Stimulated activated naive CD8-positive, alpha-beta T cell treated with anti-CD3 and anti-CD28 coated beads, Interleukin-15, Interleukin-2, amounts not matched to agents 100 ng/mL and 50 ng/mL, for 24 hours (primary cell): ENCODE data around the gene ZNF783.

Experiments used
- H3K27ac Mint-ChIP-seq: one replicate; pipeline ENCODE4 v1.8.0; 2021; ENCODE audit warnings: mild to moderate bottlenecking, mixed read lengths
- H3K27me3 Mint-ChIP-seq: one replicate; pipeline ENCODE4 v1.8.0; 2021; ENCODE audit warnings: mixed read lengths
- H3K36me3 Mint-ChIP-seq: one replicate; pipeline ENCODE4 v1.8.0; 2021; ENCODE audit warnings: low read depth, mixed read lengths
- H3K4me1 Mint-ChIP-seq: one replicate; pipeline ENCODE4 v1.8.0; 2021; ENCODE audit warnings: low read depth, mixed read lengths
- H3K4me3 Mint-ChIP-seq: one replicate; pipeline ENCODE4 v1.8.0; 2021; ENCODE audit warnings: mild to moderate bottlenecking, mixed read lengths
- H3K9me3 Mint-ChIP-seq: one replicate; pipeline ENCODE4 v1.8.0; 2021; ENCODE audit warnings: mixed read lengths

The ZNF783 gene

DNA sequence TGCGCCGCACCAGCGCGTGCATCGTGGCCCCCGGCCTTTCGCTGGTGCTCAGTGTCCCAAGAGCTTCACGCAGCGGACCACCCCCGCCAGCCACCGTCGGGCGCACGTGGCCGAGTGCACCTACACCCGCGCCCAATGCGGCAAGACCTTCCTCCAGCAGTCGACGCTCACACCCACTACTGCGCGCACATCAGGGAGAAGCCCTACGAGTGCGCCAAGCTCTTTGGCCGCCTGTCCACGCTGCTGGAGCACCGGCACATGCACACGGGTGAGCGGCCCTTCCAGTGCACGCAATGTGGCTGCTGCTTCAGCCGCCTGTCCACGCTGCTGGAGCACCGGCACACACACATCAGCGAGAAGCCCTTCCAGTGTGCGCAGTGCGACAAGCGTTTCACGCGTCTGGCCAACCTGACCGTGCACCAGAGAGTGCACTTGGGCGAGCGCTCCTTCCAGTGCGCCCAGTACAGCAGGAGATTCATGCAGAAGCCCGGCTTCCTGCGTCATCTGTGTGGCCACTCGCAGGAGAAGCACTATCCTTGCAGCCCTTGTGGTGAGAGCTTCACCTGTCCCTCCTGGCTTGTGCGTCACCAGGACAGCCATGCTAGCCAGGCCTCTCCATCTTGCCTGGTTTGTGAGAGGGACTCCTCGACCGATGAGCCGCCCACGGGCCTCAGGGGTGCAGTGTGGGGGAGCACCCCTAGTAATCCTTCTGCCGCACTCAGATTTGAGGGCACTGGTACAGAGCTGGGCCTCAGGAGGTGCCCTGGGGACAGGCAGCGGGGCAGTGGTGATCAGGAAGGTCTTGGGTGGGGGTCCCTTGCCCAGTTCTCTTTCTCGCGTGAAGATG, 32.9 kb downstream of the ZNF783 start:
- Mint-ChIP-seq H3K27me3 (no peaks in the 10 kb centered on the region), H3K4me3 (no peak overlapping the region), H3K9me3 (peaks cover 4% of the 10 kb centered on the region), H3K4me1 (peaks cover 19% of the 10 kb centered on the region), H3K27ac (no peak overlapping the region), H3K36me3 (no peaks in the 10 kb centered on the region)

DNA sequence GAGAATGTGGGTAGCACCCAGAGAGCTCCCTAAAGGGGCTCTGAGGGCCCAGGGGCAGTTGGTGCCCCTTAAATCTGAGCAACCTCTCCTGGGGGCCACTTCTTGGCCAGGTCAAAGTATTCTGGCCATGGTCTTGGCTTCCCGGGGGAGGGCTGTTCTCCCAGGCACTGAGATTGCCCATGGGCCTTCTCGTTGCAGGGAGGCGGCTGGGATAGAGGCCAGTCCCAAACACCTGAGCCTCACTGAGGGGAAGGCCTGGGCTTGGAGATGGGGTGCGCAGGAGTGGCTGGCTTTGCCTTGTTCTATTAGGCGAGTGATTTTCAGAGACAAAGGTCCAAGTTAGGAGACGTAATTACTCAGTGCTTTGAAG, 33.5 kb downstream of the ZNF783 start:
- peaks cover 4% of the 10 kb centered on the region for H3K9me3 Mint-ChIP-seq
- no peak overlapping the region for H3K4me3 Mint-ChIP-seq
- H3K27ac Mint-ChIP-seq: no peak overlapping the region
- peaks cover 19% of the 10 kb centered on the region for H3K4me1 Mint-ChIP-seq
- H3K27me3 Mint-ChIP-seq: no peaks in the 10 kb centered on the region
- H3K36me3 Mint-ChIP-seq: no peaks in the 10 kb centered on the region

DNA sequence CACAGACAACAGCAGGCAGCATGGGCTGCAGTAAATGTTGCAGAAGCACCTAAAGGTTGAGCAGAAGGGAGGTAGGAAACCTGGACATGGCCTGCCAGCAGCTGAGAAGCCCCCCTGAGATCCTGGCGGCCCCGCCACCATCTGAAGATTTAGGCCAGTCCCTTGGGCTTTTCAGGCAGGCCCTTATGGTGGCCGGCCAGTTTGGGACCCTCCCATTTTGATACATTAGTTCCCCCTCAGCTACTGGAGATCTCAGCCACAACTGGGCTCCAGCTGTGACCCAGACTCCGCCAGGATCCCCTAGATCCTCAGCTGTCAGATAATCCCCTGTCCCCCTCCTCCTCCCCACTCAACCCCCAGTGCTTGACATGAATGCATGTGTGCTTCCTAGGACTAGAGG, 34.4 kb downstream of the ZNF783 start:
- peaks cover 15% of the 10 kb centered on the region for H3K4me1 Mint-ChIP-seq

DNA sequence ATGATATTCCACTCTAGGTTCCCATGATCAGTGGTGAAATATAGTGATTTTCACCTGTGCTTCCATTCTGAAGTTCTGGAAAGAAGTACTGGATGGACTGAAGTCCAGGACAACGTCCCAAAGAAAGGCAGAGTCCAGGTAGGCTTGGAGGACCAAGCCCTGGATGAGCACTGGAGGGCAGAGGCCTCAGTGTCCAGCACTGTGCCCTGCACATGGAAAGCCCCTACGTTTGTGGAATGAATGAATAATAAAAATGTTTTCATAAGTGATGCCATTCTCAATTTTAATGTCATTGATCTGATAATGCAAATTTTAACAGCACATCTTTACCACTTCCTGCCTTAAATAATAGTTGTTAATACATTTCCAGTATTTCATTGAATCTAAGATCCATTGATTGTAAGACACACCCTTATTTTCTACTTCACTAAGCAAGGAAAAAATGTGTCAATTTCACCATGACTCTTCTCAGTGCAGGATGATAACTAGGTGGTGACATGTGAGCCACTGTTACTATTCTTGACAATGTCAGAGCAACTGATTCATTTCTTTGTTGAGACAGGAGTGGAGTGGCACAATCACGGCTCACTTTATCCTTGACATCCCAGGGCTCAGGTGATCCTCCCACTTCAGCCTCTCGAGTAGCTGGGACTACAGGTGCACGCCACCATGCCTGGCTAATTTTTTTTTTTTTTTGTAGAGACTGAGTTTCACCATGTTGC, 35.2 kb downstream of the ZNF783 start:
- peak overlapping the region; percentile 87 for H3K27ac Mint-ChIP-seq
- no peaks in the 10 kb centered on the region for H3K27me3 Mint-ChIP-seq

More for the DNA sequence above, 34.4 kb downstream of the ZNF783 start:
- H3K9me3 Mint-ChIP-seq: peaks cover 4% of the 10 kb centered on the region
- peak overlapping the region; percentile 87 for H3K27ac Mint-ChIP-seq
- no peaks in the 10 kb centered on the region for H3K27me3 Mint-ChIP-seq
- no peaks in the 10 kb centered on the region for H3K36me3 Mint-ChIP-seq
- no peak overlapping the region for H3K4me3 Mint-ChIP-seq

DNA sequence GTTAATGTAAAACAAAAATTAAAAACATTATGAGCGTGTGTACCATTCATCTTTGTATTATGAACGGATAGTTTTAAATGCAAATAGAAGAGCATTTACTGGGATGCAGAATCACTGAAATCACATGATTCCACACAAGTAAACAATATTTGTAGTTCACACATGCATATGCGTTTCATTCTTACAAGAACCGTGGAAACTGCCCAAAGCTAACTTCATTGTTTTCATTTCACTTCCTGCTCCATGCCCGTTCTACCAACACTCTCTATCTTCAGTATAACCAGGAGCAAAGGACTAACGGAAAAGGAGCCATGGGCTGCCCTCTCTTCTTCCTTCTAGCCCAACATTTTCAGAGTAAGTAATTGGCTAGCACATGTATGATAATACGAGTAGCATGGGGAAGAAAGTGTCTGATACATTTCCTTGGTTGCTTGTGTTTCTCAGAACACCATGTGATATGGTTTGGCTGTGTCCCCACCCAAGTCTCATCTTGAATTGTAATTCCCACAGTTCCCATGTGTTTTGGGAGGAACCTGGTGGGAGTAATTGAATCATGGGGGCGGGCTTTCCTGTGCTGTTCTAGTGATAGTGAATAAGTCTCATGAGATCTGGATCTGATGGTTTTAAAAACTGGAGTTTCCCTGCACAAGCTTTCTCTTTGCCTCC, 38.8 kb downstream of the ZNF783 start:
- Mint-ChIP-seq H3K4me3 (no peak overlapping the region), H3K36me3 (no peaks in the 10 kb centered on the region), H3K4me1 (peaks cover 15% of the 10 kb centered on the region), H3K27ac (no peak overlapping the region), H3K27me3 (no peaks in the 10 kb centered on the region), H3K9me3 (peaks cover 4% of the 10 kb centered on the region)

More for the DNA sequence above, 35.2 kb downstream of the ZNF783 start:
- Mint-ChIP-seq H3K4me3 (no peak overlapping the region), H3K36me3 (no peaks in the 10 kb centered on the region), H3K4me1 (peaks cover 15% of the 10 kb centered on the region), H3K9me3 (peaks cover 4% of the 10 kb centered on the region)

DNA sequence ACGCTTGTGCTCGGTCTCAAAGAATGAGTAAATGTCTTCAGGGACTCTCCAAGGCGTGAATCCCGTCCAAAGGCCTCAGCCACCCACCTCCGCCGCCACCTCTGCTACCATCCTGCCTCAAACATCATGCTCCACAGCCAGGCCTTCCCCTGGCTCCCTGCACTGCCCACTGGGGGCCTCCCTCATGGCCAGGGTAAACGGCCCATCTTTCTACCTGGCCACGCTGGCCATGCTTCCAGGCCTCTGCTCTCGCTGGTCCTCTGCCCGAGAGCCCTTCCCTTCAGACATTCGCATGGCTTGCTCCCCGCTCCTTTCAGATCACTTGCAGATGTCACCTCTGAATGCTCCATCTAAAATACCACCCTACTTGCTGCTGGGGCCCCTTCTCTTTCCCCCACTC, 40.2 kb downstream of the ZNF783 start:
- Mint-ChIP-seq H3K27ac (no peak overlapping the region), H3K4me3 (no peak overlapping the region)

DNA sequence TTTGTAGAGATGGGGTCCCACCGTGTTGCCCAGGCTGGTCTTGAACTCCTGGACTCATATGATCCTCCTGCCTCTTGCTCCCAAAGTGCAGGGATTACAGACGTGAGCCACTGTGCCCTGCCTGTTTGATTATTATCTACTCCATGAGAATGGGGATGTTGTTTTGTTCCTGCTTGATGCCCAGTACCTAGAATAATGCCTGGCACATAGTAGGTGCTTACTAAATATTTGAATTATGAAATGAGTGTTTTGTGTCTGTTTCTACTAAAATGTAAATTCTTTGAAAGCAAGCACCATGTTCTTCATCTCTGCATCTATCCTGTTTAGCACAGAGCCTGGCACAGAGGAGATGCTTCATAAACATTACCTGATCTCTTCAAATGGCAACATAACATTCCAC, 40.9 kb downstream of the ZNF783 start:
- Mint-ChIP-seq H3K4me1 (peaks cover 4% of the 10 kb centered on the region), H3K27me3 (no peaks in the 10 kb centered on the region), H3K27ac (no peak overlapping the region), H3K36me3 (no peaks in the 10 kb centered on the region), H3K9me3 (peaks cover 4% of the 10 kb centered on the region), H3K4me3 (no peak overlapping the region)

More for the DNA sequence above, 40.2 kb downstream of the ZNF783 start:
- H3K9me3 Mint-ChIP-seq: peaks cover 4% of the 10 kb centered on the region
- no peaks in the 10 kb centered on the region for H3K36me3 Mint-ChIP-seq
- H3K4me1 Mint-ChIP-seq: peaks cover 10% of the 10 kb centered on the region
- H3K27me3 Mint-ChIP-seq: no peaks in the 10 kb centered on the region

DNA sequence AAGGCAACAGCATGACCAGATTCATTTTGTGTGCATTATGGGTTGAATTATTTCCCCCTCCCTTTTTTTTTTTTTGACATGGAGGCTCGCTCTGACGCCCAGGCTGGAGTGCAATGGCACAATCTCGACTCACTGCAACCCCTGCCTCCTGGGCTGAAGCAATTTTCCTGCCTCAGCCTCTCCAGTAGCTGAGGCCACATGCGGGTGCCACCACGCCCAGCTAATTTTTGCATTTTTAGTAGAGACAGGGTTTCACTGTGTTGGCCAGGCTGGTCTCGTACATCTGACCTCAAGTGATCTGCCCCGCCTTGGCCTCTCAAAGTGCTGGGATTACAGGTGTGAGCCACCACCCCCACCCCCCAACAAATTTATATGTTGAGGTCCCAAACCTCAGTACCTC, 42.0 kb downstream of the ZNF783 start:
- Mint-ChIP-seq H3K4me1 (no peaks in the 10 kb centered on the region), H3K27ac (no peak overlapping the region), H3K9me3 (peaks cover under 1% of the 10 kb centered on the region), H3K36me3 (no peaks in the 10 kb centered on the region), H3K4me3 (no peak overlapping the region), H3K27me3 (no peaks in the 10 kb centered on the region)

DNA sequence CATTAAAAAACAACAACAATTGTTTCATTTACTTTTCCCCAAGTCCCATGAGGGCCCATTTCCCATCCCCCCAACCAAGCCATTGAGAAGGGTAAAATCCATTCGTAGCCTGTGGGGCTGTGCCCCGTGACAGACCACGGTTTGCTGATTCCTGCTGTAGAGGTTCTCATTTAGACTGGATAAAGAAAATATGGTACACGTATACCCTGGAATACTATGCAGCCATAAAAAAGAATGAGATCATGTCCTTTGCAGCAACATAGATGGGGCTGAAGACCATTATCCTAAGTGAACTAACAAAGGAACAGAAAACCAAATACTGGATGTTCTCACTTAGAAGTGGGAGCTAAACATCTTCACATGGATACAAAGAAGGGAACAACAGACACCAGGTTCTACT, 44.9 kb downstream of the ZNF783 start:
- Mint-ChIP-seq H3K36me3 (no peaks in the 10 kb centered on the region), H3K27me3 (no peaks in the 10 kb centered on the region), H3K4me3 (no peak overlapping the region), H3K9me3 (no peaks in the 10 kb centered on the region), H3K27ac (no peak overlapping the region), H3K4me1 (no peaks in the 10 kb centered on the region)

DNA sequence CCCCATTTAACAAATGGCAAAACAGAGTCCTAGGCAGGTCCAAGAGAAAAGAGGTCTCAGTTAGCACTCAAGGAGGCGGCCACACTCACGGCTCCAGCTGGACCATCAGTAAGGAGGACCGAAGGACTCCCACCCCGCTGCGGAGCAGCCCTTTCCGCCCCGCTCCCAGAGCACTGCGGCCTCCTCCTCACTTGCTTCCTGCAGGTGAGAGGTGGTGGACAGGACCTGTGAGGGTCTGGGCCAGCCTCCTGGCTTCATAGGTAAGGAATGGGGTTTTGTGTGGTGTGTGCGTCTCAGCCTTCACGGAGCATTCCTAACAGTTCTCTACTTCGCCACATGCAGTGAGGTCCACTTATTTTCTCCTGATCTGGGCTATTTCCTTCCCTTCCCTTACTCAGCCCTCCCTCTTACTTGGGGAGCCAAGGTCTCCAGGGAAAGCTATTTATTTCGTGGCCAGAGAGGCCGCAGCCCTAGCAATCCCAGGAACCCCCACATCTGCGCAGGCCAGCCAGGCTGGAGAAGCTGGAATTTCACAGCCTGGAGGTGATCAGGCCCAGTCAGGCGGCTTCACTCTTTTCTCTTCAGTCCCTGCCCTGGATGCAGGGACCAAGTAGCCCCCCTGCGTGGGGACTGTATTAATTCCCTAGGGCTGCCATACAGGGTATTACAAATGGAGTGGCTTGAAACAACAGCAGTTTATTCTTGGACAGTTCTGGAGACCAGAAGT, 45.9 kb downstream of the ZNF783 start:
- no peaks in the 10 kb centered on the region for H3K27me3 Mint-ChIP-seq
- no peaks in the 10 kb centered on the region for H3K4me1 Mint-ChIP-seq
- no peak overlapping the region for H3K4me3 Mint-ChIP-seq
- H3K36me3 Mint-ChIP-seq: no peaks in the 10 kb centered on the region
- H3K9me3 Mint-ChIP-seq: no peaks in the 10 kb centered on the region
- H3K27ac Mint-ChIP-seq: no peak overlapping the region

DNA sequence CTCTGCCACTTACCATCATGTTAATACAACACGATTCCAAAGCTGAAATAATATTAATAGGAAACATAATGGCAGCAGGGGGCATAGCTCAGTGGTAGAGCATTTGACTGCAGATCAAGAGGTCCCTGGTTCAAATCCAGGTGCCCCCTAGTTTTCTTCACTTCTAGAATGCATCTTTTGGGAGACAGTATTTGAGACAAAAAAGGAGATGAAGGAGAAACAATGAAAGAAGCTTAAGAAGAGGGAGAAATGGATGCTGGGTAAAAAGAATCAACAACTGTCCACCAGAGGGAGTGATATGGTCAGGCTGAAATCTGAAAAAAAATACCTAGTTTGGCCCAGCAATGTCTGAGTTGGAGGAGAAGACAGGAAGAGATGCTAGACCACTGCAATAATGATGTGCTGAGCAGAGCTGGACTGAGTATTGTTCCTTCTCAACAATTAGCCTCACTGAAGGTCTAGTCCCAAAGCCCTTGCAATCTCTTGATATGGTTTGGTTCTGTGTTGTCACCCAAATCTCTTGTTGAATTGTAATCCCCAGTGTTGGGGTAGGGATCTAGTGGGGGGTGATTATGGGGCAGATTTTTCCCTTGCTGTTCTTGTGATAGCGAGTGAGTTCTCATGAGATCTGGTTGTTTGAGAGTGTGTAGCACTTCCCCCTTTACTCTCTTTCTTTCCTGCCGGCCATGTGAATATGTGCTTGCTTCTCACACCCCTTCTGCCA, 48.3 kb downstream of the ZNF783 start:
- H3K4me1 Mint-ChIP-seq: no peaks in the 10 kb centered on the region
- H3K36me3 Mint-ChIP-seq: no peaks in the 10 kb centered on the region
- no peak overlapping the region for H3K27ac Mint-ChIP-seq
- H3K4me3 Mint-ChIP-seq: no peak overlapping the region
- no peaks in the 10 kb centered on the region for H3K27me3 Mint-ChIP-seq
- H3K9me3 Mint-ChIP-seq: no peaks in the 10 kb centered on the region

DNA sequence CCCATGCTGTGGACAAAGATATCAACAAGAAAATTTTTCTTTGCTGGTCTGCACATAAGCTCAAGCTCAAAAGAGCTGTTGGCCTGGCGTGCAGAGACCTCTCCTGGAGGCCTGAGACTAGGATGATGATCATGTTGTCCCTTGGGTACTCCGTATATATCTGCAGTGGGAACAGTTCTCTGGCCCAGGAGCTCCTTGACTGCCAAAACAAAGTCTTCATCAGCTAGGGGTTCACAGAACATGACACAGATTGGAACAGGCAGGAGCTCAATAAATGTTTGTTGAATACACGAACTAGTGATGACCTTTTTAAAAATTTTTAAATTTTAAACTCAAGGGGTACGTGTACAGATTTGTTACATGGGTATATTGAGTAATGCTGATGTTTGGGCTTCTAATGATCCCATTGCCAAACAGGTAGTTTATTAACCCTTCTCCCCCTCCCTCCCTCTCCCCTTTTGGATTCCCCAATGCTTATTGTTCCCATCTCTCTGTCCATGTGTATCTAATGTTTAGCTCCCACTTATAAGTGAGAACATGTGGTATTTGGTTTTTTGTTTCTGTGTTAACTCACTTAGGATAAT, 49.1 kb downstream of the ZNF783 start:
- Mint-ChIP-seq H3K27ac (no peak overlapping the region), H3K9me3 (no peaks in the 10 kb centered on the region), H3K4me3 (no peak overlapping the region), H3K4me1 (no peaks in the 10 kb centered on the region), H3K36me3 (no peaks in the 10 kb centered on the region), H3K27me3 (no peaks in the 10 kb centered on the region)

DNA sequence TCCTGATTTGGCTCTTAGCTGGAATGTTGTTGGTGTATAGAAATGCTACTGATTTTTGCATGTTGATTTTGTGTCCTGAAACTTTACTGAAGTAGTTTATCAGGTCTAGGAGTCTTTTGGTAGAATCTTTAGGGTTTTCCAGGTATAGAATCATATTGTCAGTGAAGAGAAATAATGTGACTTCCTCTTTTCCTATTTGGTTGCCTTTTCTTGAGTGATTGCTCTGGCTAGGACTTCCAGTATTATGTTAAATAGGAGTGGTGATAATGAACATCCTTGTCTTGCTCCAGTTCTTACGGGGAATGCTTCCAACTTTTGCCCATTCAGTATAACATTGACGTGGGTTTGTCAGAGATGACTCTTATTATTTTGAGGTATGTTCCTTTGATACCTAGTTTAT, 52.0 kb downstream of the ZNF783 start:
- Mint-ChIP-seq H3K9me3 (no peaks in the 10 kb centered on the region), H3K4me1 (no peaks in the 10 kb centered on the region), H3K4me3 (no peak overlapping the region), H3K36me3 (no peaks in the 10 kb centered on the region), H3K27ac (no peak overlapping the region), H3K27me3 (peaks cover 4% of the 10 kb centered on the region)

DNA sequence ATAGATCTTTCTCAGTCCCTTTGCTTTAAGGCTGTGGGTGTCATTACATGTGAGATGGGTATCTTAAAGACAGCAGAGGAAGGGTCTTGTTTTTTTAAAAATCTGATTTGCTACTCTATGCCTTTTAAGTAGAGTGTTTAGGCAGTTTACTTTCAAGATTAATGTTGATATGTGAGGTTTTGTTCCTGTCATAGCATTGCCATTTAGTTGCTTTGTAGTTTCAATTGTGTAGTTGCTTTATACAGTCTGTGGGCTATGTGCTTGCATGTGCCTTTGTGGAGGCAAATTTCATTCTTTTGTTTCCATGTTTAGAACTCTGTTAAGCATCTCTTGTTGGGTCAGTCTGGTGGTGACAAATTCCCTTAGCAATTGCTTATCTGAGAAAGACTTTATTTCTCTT, 54.6 kb downstream of the ZNF783 start:
- Mint-ChIP-seq H3K9me3 (no peaks in the 10 kb centered on the region), H3K4me1 (peaks cover 2% of the 10 kb centered on the region), H3K27ac (no peak overlapping the region), H3K36me3 (no peaks in the 10 kb centered on the region), H3K4me3 (no peak overlapping the region), H3K27me3 (peaks cover 4% of the 10 kb centered on the region)
